Nephron (organoid): ENCODE measurements around the gene ADAT2.
A peak's percentile ranks its signal among the peaks of the same experiment; 100 is the strongest.

ENCODE experiments used
- H3K27ac Mint-ChIP-seq, 3 experiments: 2 replicates each; pipeline ENCODE4 v1.8.0; 2020; ENCODE audit warnings: mixed read lengths in 3 of 3, mild to moderate bottlenecking in 2 of 3, moderate library complexity in 1 of 3
- H3K27me3 Mint-ChIP-seq: 2 replicates; pipeline ENCODE4 v1.8.0; 2021; ENCODE audit warnings: low read depth, mild to moderate bottlenecking, moderate library complexity, mixed read lengths
- H3K36me3 Mint-ChIP-seq: 2 replicates; pipeline ENCODE4 v1.8.0; 2020; ENCODE audit warnings: low read depth, mixed read lengths
- H3K4me1 Mint-ChIP-seq: 2 replicates; pipeline ENCODE4 v1.8.0; 2020; ENCODE audit warnings: mixed read lengths
- H3K4me3 Mint-ChIP-seq, 3 experiments: 2 replicates each; pipeline ENCODE4 v1.8.0; 2020; ENCODE audit warnings: mild to moderate bottlenecking in 3 of 3, mixed read lengths in 3 of 3, moderate library complexity in 2 of 3
- H3K9me3 Mint-ChIP-seq: 2 replicates; pipeline ENCODE4 v1.8.0; 2020; ENCODE audit warnings: mixed read lengths
- TF ChIP-seq, protein P1 (sequence below), 3 experiments: fragments of 200-600 bp; sonication (generic); IDR thresholded peaks; one replicate each; pipeline ENCODE4 v1.5.0; 2021; ENCODE audit warnings: antibody characterized with exemption in 3 of 3; ENCODE audit not compliant: unreplicated experiment in 3 of 3

The ADAT2 gene

DNA sequence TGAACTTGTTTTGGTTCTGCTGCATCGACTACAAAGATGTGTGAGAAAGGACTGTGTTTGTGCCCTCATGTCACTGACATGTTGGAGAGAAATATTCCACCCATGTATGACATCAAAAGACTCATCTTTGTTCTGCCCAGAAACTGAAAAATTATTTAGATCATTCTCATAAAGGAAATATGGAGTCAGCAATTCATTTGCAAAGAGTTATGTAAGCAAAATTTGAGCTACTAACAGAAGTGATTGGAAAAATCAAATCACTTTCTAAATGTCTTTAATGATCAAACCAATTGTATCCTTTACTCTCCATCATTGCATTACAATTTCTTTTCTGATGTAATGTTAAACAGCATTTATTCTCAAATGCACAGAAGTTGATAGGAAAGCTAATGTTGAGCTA lies 19.3 kb downstream of the ADAT2 start:
- TF ChIP-seq, protein P1, sequence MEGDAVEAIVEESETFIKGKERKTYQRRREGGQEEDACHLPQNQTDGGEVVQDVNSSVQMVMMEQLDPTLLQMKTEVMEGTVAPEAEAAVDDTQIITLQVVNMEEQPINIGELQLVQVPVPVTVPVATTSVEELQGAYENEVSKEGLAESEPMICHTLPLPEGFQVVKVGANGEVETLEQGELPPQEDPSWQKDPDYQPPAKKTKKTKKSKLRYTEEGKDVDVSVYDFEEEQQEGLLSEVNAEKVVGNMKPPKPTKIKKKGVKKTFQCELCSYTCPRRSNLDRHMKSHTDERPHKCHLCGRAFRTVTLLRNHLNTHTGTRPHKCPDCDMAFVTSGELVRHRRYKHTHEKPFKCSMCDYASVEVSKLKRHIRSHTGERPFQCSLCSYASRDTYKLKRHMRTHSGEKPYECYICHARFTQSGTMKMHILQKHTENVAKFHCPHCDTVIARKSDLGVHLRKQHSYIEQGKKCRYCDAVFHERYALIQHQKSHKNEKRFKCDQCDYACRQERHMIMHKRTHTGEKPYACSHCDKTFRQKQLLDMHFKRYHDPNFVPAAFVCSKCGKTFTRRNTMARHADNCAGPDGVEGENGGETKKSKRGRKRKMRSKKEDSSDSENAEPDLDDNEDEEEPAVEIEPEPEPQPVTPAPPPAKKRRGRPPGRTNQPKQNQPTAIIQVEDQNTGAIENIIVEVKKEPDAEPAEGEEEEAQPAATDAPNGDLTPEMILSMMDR (IDR thresholded peaks at IDR 0.05; ENCODE audit: unreplicated experiment in 3 of 3): no peak
- Mint-ChIP-seq H3K27me3 (no peaks in the 10 kb centered on the region), H3K4me3 (no peak overlapping the region), H3K36me3 (peaks cover 5% of the 10 kb centered on the region), H3K9me3 (no peaks in the 10 kb centered on the region), H3K4me1 (peaks cover 10% of the 10 kb centered on the region), H3K27ac (no peak overlapping the region)

DNA sequence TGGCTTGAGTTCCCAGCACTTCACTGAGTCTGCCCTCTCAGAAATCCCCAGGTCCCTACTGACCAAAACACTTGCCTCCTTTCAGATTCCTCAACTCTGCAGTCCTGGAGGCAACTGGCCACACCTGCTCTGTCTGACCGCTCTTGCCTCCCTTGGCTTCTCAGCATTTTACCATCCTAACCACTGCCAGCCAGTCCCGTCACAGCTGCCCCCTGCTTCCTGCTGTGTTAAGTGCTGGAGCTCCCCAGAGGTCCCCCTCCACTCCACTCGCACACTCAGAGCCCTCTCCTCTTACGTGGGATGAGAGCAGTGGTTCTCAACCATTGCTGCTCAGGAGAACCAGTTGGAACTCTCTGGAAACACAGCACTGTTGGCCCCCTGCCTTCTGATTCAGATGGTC lies 20.5 kb downstream of the ADAT2 start:
- peaks cover 5% of the 10 kb centered on the region for H3K36me3 Mint-ChIP-seq
- TF ChIP-seq, protein P1 (IDR thresholded peaks at IDR 0.05; ENCODE audit: unreplicated experiment in 3 of 3): no peak
- no peaks in the 10 kb centered on the region for H3K27me3 Mint-ChIP-seq
- H3K4me3 Mint-ChIP-seq: no peak overlapping the region
- no peaks in the 10 kb centered on the region for H3K9me3 Mint-ChIP-seq
- peaks cover 12% of the 10 kb centered on the region for H3K4me1 Mint-ChIP-seq
- no peak overlapping the region for H3K27ac Mint-ChIP-seq

DNA sequence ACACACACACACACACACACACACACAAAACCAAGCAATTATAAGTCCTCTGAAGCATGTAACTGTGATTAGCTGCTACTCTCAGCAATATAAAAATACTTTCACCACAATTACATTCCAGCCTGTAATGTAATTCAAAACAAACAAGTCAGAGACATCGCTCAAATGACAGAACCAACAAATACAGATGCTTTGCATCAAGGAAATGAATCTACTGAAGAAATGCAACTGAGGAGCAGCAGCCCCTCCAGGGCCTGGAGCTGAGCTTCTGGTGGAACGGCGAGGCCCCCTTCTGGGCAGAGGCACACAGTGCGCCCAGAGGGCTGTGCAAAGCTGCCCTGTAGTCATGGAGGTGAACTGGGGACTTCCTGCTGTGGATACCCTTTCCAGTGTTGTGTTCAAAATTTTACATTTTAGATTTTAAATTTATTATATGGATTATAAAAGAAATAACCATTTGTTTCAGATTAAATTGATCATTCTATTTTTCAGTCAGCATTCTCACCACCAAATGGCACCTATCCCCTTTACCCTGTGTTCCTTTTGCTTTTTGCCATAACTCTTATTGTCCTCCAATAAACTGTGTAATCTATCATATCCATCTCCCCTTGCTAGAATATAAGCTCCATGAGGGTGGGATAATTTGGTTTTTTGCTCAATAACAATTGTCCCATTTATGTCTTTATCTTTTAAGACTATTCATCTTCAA lies 23.2 kb downstream of the ADAT2 start:
- H3K27ac Mint-ChIP-seq: peak overlapping the region; percentile 22 to 78 (median 30)
- H3K36me3 Mint-ChIP-seq: peaks cover 4% of the 10 kb centered on the region

DNA sequence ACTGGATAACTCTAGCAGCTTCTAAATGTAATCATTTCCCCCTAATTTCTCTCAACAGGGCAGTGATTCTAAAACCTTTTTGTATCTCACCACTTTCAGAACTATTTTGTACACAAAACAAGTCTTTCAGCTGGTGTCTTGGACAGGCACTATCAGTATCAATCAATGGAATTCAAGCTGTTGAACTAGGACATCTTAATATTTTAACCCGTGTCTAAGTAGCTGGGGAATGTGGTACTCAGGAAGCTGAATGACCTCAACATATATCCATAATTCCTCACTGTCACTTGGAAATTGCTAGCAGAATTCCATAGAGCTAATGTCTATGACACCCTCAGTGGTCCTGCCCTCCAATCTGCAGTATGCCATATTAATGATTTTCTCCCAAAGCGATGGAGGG lies 24.5 kb downstream of the ADAT2 start:
- Mint-ChIP-seq H3K4me1 (peaks cover 12% of the 10 kb centered on the region), H3K36me3 (no peaks in the 10 kb centered on the region), H3K4me3 (no peak overlapping the region), H3K9me3 (no peaks in the 10 kb centered on the region), H3K27ac (no peak overlapping the region), H3K27me3 (no peaks in the 10 kb centered on the region)
- TF ChIP-seq, protein P1 (IDR thresholded peaks at IDR 0.05; ENCODE audit: unreplicated experiment in 3 of 3): no peak

More for the DNA sequence above, 23.2 kb downstream of the ADAT2 start:
- Mint-ChIP-seq H3K4me1 (peaks cover 12% of the 10 kb centered on the region), H3K9me3 (no peaks in the 10 kb centered on the region), H3K4me3 (no peak overlapping the region), H3K27me3 (no peaks in the 10 kb centered on the region)
- TF ChIP-seq, protein P1 (IDR thresholded peaks at IDR 0.05; ENCODE audit: unreplicated experiment in 3 of 3): peak; percentile 96 to 99 (median 99)

DNA sequence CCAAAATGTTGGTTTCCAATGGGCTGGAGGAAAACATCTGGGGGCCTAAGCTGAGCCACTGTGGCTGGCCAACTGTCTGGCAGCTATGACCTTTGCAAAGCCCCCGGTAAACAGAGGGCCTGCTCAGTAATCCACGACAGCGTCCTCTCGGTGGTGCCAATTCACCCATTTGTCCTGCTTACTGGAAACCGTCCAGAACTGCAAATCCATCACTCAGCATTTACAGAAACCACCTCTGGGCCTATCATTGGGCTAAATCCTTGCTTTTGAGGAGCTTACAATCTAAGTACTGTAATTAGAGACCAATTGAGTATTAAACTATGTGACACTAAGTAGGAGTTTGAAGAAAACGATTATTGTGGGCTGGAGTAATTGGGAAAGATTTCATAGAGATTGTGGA lies 31.0 kb downstream of the ADAT2 start:
- Mint-ChIP-seq H3K36me3 (no peaks in the 10 kb centered on the region), H3K27ac (no peak overlapping the region), H3K4me3 (no peak overlapping the region), H3K27me3 (no peaks in the 10 kb centered on the region), H3K9me3 (no peaks in the 10 kb centered on the region), H3K4me1 (no peaks in the 10 kb centered on the region)
- TF ChIP-seq, protein P1 (IDR thresholded peaks at IDR 0.05; ENCODE audit: unreplicated experiment in 3 of 3): no peak

DNA sequence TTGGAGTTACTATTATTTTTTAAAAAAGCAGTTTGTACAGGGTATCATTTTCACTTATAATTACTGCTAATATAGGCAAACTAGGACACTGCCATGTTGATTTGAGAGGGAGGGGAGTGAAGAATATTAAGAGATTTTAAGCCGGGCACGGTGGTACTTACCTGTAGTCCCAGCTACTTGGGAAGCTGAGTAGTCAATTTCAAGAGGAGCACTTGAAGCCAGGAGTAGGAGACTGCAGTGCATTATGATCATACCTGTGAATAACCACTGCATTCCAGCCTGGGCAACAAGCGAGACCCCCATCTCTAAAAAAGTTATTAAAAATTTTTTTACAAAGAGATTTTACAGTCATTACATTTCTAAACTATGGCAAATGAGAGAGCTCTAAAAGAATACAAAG lies 35.7 kb downstream of the ADAT2 start:
- TF ChIP-seq, protein P1 (IDR thresholded peaks at IDR 0.05; ENCODE audit: unreplicated experiment in 3 of 3): no peak
- H3K27me3 Mint-ChIP-seq: no peaks in the 10 kb centered on the region
- peaks cover 5% of the 10 kb centered on the region for H3K4me1 Mint-ChIP-seq
- no peaks in the 10 kb centered on the region for H3K36me3 Mint-ChIP-seq
- H3K9me3 Mint-ChIP-seq: no peaks in the 10 kb centered on the region
- H3K27ac Mint-ChIP-seq: no peak overlapping the region
- no peak overlapping the region for H3K4me3 Mint-ChIP-seq
